ENCODE data around the gene SPSB4. TPM values are rescaled to one million over a fixed set of nuclear protein-coding genes. Genes with fewer than 3 reads are reported as not detected.

Gene SPSB4
- total RNA-seq, 1 donor from 2014 or later, result 5.3 TPM

DNA sequence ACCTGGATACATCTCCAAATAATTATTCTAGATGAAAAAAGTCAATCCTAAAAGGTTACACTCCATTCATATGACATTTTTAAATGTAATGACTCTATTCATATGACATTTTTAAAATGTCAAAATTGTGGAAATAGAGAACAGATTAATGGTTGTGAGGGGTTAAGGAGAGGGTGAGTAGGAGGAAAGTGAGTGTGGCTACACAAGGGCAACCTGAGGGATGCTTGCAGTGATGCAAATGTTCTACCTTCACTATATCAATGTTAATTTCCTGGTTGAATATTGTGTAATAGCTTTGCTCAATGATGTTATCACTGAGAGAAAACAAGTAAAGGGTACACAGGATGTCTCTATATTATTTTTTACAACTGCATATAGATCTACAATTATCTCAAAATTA lies 125.6 kb downstream of the SPSB4 start:
- no peak for ATAC-seq
- intact Hi-C loops (cut with micrococcal nuclease), result no loop called here
- DNase-seq, result no peak

DNA sequence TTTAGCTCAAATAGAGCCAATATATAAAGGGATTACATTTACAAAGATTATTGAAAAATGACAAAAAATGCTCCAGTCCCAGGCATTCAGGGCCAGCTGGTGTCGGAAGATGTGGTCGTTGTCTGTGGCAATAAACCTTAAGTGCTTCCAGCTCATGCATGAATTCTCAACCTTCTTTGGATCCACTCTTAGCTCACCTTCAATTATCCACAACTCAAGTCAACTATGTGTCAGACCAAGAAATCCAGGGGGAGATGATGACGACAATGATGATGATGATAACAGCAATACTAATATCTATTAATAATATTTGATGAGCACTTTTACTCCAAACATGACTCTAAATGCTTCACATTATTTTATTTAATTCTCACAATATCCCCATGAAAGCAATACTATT lies 126.9 kb downstream of the SPSB4 start:
- DNase-seq (no peak), ATAC-seq (no peak)
- intact Hi-C loops (cut with micrococcal nuclease), result no loop called here

DNA sequence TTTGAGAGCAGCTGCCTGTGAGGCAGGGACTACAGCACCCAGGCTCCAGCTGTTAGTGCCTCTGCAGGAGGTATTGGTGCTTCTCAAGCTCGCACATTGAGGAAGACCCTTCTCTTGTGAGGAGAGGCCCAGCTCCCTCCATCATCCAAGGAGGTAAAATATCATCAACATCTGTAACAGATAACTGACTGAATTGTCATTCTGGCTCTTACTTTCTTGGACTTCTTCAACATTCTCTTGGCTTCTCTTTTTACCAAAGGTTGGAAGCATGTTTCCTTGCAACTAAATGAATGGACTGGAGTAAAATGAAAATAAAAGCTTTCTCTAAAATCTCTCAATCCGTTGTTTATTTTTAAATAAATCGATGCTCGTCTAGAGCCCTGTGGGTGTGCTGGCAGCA lies 127.4 kb downstream of the SPSB4 start:
- intact Hi-C loops (cut with micrococcal nuclease), result no loop called here
- ATAC-seq (no peak), DNase-seq (no peak)

DNA sequence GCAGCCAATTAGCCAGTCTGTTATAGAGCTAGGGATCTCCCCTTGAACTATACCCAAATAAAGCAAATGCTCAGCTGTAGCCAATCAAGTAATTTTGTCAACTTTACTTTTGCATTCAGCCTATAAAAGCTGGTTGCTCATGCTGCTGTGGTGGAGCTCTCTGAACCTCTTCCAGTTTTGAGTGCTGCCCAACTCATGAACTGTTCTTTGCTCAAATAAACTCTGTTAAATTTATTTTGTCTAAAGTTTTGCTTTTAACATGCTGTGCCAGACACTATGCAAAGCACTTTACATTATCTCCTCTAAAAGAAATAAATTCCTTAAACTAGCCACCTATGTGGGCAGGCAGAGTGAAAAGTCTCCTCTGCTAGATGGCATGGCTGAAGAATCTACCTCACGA lies 128.8 kb downstream of the SPSB4 start:
- ATAC-seq, result no peak
- intact Hi-C loops (cut with micrococcal nuclease), result no loop called here
- no peak for DNase-seq

DNA sequence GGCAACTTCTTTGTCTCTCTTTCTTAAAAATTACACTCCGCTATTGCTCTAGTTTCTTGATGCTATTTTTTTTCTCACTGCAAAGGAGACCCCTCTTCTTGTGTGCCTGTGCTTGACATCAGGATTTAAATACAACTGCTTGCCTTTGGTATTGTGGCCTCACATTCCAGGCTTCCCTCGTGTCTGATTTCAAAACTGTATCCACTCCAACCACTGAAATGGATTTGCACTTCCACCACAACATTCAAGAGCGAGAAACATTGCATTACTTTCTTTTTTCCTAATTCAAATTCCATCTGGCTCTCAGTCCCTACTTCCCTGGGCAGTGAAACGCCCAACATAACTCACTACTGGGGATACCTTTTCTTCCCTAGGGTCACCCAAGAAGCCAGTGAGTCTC lies 130.0 kb downstream of the SPSB4 start:
- intact Hi-C loops (cut with micrococcal nuclease), result no loop called here
- no peak for DNase-seq
- ATAC-seq, result no peak

DNA sequence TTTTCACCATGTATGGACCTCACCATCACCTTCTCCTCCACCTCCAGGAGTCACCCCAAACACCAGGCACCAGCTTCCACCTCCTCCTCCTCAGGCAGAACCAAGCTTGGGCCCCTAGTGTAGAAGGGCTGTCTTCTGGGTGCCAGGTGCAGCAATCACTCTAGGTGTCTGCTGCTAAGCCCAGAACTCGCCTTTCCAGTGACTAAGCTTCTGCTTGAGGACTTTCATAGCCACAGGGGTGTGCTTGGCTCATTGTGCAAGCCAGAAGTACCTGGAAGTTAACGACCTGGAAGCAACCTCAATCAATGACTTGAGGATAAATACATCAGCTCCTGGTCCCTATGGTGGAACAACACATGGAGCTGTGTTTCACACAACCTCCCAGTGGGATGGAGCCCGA lies 130.7 kb downstream of the SPSB4 start:
- intact Hi-C loops (cut with micrococcal nuclease), result no loop called here
- DNase-seq (no peak), ATAC-seq (no peak)

DNA sequence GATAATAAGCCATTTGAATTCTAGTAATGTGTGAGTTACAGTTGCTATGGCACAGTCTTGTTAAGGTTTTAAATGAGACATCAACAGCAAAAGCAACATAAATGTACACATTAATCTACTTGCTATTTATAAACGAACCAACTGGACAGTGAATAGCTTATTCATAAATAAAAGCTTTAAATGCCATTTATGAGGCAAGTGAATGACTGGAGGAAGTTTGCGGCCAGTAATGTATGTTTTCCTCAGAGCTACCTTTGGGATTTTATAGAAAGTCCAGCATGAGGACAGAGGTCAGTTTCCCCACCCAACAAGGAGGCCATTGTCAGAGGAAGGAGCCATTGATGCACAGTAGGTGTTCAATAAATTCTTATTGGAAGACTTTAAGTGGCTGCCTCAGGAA lies 132.5 kb downstream of the SPSB4 start:
- DNase-seq, result no peak
- intact Hi-C loops (cut with micrococcal nuclease), result no loop called here
- no peak for ATAC-seq

DNA sequence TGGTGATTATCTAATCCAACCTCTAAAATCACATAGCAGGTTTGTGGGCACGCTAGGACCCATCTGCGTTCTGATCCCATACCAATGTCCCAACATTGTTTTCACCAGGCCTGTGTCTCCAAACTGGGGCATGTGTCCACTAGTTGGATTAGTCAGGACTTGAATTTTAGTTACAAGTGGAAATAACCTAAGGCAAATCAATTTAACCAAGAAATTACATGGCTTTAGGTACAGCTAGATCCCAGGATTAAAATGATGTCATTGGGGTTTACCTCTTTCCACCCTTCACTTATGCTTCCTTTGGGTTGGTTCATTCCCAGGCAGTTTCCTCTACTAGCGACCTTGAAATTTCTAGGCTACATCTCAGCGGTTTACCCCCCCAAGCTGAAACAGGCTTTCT lies 133.3 kb downstream of the SPSB4 start:
- intact Hi-C loops (cut with micrococcal nuclease), result no loop called here

DNA sequence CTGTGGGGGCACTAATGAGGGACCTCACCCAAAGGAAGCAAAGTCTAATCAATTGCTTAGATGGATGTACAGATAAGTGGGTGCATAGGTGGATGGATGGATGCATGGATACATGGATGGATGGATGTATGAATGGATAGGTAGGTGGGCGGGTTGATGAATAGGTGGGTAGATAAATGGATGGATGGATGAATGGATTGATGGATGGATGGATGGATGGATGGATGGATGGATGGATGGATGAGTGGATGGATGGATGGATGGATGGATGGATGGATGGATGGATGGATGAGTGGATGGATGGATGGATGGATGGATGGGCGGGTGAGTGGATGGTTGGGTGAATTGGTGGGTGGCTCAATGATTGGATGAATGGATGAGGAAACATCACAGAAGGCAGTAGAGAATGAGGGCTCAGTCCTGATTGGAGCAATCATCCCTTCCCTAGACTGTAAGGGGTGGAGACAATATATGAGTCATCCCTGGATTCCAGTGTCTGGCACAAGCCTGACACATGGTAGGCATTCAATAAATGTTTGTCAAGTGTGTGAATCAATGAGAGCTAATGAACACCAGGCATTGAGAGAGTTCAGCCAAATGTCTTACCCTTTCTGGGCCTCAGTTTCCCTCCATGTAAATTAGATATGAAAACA lies 140.1 kb downstream of the SPSB4 start:
- ATAC-seq (no peak), DNase-seq (no peak)
- intact Hi-C loops (cut with micrococcal nuclease), result loop anchor here (5.0 kb wide), 1 partner anchor 189 kb away; no protein-coding TSS in a partner anchor

More for the DNA sequence above, 133.3 kb downstream of the SPSB4 start:
- ATAC-seq, result no peak
- no peak for DNase-seq

DNA sequence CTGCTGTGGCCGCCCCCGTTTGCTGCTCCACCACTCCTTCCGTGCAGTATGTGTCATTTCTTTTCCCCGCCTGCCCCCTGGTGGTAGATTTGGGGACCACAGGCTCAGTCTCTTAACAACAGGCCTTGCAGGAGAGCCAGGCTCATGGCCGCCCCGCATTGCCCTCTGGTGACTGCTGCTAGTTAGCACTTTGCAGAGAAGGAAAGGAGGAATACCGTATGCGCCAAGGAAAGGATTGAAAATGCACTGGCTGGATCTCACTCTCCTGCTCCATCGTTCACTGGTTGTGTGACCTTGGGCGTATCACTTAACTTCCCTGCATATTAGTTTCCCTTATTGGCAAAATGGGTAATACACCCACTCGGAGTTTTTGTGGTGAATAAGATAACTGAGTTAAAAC lies 141.2 kb downstream of the SPSB4 start:
- intact Hi-C loops (cut with micrococcal nuclease), result loop anchor here (5.0 kb wide), 1 partner anchor 190 kb away; no protein-coding TSS in a partner anchor

DNA sequence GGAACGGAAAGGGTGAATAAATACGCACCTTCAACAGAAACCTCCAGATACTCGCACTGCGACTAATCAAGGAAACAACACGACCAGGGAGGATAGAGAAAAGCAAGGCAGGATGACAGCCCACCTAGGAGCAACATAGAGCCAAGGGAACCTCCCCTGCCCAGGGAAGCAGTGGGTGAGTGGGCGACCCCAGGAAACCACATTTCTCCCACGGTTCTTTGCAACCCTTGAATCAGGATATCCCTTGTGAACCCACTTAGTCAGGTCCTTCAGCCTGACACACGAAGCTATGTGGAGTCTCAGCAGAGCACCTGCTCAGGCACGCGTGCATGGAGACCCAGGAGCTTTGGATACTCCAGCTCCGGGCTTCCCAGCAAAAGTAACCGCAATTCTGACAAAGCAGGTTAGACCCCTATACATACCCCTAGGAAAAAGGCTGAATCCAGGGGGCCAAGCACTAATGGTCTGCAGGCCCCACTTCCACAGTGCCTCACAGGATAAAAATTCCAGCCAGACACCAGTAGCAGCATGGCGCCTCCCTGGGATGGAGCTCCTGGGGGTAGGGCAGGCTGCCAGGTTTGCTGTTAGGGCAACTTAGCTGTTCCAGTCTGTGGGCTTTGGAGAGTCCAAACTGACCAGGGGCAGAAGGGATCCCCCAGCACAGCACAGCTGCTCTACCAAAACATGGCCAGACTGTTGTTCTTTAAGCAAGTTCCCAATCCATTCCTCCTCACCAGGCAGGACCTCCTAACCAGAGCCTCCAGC lies 142.1 kb downstream of the SPSB4 start:
- DNase-seq (no peak), ATAC-seq (no peak)
- intact Hi-C loops (cut with micrococcal nuclease), result loop anchor here (5.0 kb wide), 1 partner anchor 191 kb away; no protein-coding TSS in a partner anchor

More for the DNA sequence above, 141.2 kb downstream of the SPSB4 start:
- DNase-seq, result peak; percentile 98
- peak; percentile 100 for ATAC-seq

Other genes with a start within 250 kb of the SPSB4 start
- 86.2 TPM for gene SLC25A36, start 109.5 kb upstream of the SPSB4 start, total RNA-seq
- gene PXYLP1, start 180.5 kb downstream of the SPSB4 start, total RNA-seq, result 12.3 TPM

Data from left ventricle myocardium superior (tissue), 1 donor.